NCI-H1417 treated with DMSO at 0.1 percent for 48 hours (cell line): ENCODE results near the gene CDH13.

Source experiments
- DNase-seq: peaks from one replicate; lab custom pipeline; 2025; lab: John Stamatoyannopoulos, UW

The CDH13 gene

GRCh38 chr16:83185902-83186301 is 559.1 kb downstream of the CDH13 start:
- no peak for DNase-seq

DNA sequence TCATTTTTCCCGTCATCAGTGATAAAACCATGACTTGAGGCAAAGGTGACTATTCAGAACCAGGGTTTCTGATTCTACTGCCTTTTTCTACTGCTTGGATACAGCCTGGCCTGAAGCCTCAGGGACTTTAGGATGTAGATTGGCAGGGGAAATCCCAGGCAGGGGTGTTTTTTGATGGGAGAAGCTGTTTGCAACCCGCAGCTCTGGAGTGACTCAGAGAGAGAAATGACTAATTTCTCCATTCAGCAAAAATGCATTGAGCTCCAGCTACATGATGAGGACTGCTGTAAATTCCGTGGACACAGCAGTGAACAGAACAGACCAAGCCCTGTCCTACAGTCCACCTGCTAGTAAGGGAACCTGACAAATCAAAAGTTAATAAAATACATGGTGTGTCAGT is 560.6 kb downstream of the CDH13 start:
- no peak for DNase-seq

GRCh38 chr16:83196796-83197195 is 570.0 kb downstream of the CDH13 start:
- no peak for DNase-seq

GRCh38 chr16:83197450-83197849 is 570.7 kb downstream of the CDH13 start:
- no peak for DNase-seq

- DNase-seq: no peak
Measured at GRCh38 chr16:83198977-83199376, 572.2 kb downstream of the CDH13 start.

- DNase-seq: no peak
Measured at GRCh38 chr16:83200005-83200779, 573.4 kb downstream of the CDH13 start.

DNA sequence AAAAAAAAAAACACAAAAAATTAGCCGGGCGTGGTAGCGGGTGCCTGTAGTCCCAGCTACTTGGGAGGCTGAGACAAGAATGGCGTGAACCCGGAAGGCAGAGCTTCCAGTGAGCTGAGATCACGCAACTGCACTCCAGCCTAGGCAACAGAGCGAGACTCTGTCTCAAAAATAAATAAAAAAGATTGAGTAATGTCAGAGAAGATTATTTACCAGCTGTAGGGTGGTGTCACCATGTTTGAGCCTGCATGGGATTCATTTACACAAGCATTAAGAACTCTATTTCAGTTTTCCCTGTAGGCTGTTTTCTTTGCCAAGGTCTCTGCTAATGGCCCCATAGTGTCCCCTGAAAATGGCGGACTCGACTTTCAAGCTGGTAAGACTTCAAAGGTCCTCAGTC is 575.0 kb downstream of the CDH13 start:
- no peak for DNase-seq

DNA sequence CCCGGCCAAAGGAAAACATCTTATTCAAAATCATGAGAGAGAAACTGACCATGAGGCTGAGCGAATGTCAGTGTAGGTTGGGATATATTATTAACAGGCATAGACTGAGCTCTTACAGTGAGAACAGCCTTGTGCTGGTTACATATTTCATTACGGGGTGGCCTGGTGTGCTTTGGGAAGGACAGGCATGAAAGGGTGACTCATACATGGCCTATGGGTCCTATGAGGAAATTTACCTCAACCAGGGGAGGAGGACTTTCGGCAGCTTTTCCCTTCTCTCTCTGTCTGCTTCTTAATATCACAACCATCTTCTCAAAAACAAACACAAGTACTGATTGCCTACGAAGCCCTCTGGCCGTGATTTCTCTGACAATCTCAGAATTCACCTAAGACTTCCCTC is 579.1 kb downstream of the CDH13 start:
- no peak for DNase-seq

DNA sequence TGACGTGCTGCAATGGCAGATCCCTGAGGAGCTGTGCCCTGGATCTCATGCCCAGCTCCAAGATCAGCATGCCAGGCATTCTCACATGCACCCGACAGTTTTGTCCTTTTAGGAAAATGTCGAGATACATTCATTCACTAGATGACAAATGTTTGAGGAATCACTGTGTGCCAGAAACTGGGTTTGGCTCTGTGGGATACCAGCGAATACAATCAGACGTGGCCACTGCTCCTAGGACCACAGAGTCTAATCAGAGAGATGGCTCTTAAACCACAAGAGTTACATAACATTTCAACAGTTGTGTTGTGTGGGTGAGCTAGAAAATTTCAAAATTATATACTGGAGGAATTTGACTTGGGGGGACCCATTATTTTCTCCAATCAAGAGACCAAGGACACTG is 579.7 kb downstream of the CDH13 start:
- DNase-seq: no peak

DNA sequence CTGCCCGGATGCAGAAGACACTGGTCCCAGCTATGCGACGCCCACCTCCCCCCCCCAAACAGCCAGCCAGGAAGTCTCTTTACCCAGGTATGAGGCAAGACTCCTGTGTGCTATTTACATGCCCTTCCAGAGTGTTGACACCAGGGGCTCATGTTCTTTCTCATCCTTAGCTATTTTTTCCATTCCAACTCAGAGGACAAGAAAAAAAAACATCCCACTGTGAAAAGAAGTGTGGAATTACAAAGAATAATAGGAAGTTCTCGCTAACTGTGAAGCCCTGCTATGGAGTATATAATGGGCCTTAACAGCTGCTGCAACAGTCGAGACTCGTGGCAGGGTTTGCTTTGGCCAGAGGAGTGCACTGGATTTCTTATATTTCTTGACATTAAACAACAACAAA is 584.9 kb downstream of the CDH13 start:
- DNase-seq: no peak

- DNase-seq: no peak
Measured at GRCh38 chr16:83212301-83212841, 585.6 kb downstream of the CDH13 start.

GRCh38 chr16:83214671-83215070 is 587.9 kb downstream of the CDH13 start:
- no peak for DNase-seq

DNA sequence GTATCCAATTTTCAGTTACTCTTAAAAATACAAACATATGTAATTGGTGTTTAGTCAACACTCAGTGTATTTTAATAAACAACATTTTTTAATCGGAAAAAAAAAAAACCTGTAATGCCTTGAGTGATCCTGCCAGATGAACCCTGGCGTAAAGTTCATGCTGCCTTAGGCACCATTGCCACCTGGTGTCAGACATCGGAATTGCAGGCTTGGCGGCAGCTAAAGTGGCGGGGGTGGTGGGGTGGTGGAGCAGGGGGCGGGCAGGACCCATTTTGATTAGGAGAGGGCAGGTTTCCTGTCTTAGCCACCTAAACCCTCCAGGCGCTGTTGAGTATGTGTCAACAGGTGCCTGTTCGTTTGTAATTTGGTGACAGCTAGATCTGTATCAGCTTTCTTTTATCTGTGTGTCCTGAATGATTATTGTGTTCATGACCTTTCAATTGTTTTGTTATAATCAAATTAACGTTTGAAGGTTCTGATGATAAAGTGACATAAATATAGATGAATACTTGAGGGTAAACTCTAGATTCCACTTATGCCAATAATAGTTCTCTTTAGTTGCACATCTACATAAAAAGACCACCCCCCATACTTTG is 588.7 kb downstream of the CDH13 start:
- DNase-seq: no peak

DNA sequence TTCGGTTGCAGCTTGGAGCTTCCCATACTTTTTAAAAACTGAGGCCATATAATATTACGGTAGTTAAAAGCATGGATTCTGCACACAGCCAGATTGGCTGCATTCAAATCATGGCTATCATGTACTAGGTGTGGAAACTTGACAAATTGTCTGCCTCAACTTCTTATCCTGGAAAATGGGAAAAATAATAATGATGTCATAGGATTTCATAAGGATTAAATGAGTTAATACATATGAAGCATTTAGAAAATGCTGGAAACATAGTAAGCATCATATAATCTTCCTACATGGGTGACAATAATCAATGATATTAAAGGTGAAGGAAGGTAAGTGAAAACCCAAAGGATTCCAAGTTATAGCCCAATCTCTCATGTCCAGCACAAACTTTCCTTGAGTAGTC is 592.5 kb downstream of the CDH13 start:
- DNase-seq: no peak

GRCh38 chr16:83220066-83220465 is 593.3 kb downstream of the CDH13 start:
- DNase-seq: no peak

DNA sequence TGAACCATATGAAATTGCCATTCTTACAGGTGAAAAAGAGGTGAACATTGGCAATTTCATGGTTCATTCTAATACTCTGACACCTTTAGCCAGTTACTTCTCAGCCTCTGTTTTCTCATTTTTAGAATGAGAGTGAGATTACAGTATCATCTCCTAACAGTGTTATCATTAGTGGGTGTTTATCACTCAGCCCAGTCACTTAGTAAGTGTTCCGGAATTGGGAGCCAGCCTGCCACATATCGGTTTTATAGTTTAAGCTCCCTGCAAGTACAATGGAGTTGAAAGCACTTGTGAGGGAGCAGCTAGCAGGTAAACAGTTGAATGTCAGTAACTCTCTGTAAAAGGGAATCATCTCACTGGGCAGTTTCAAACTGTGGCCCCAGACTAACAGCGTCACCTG is 597.9 kb downstream of the CDH13 start:
- no peak for DNase-seq

GRCh38 chr16:83227336-83227735 is 600.6 kb downstream of the CDH13 start:
- DNase-seq: no peak

GRCh38 chr16:83231729-83232128 is 605.0 kb downstream of the CDH13 start:
- no peak for DNase-seq

GRCh38 chr16:83233153-83233552 is 606.4 kb downstream of the CDH13 start:
- DNase-seq: no peak

GRCh38 chr16:83238949-83239691 is 612.4 kb downstream of the CDH13 start:
- DNase-seq: peak; percentile 49

DNA sequence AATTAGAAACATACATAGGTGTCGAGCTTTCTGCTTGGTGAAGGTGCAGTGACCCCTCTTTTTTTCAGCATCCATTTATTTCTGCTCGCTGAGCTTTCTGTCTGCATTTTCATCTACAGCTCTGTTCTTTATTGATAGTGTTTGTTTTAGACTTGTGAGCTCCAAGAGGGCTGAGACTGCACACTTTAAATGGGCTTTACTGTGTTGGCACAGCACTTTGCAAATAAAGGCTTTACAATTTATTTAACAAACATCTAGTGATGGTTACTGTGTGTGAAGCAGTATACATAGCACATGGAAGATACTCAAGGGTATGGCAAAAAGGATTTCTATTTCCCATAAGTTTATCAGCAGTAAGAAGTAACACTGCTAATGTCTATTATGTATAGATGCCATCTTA is 617.3 kb downstream of the CDH13 start:
- no peak for DNase-seq

- no peak for DNase-seq
Measured at GRCh38 chr16:83245061-83245460, 618.3 kb downstream of the CDH13 start.
